A549 (cell line): ENCODE data around the gene ADGRL3. TPM values are rescaled to one million over a fixed set of nuclear protein-coding genes. Genes with fewer than 3 reads are reported as not detected.

Source experiments
- ATAC-seq, 2 experiments: fragments of 200-7000 bp in 1 of 2; fragments of >200 bp in 1 of 2; cut with Nextera tagmentation in 1 of 2; cut with Tn5 transposase in 1 of 2; 3 replicates each; pipeline versions ENCODE4 v1.8.0 to v1.9.1; 2018 to 2020; ENCODE audit warnings: mild to moderate bottlenecking in 1 of 2, moderate library complexity in 1 of 2
- CTCF ChIA-PET: fragments of 300-600 bp; sonication (Branson Sonifier 250); formaldehyde crosslinking; extraction: SDS; loops from one replicate; lab custom pipeline; 2021; ENCODE audit warnings: antibody characterized with exemption, inconsistent platforms; lab: Yijun Ruan, JAX
- POLR2A ChIA-PET: fragments of 350-600 bp; formaldehyde crosslinking; extraction: SDS; loops from one replicate; lab custom pipeline; 2021; ENCODE audit warnings: antibody characterized with exemption, inconsistent platforms; lab: Yijun Ruan, JAX
- DNase-seq, 2 experiments: peaks; one replicate each; pipeline versions ENCODE4 v3.0.0 to v3.0.0-alpha.2; 2011 to 2016; ENCODE audit warnings: low read depth in 1 of 2, low spot score in 1 of 2
- FAIRE-seq: peaks from 2 replicates; lab custom pipeline; 2011; peaks lifted over from hg19 to GRCh38; lab: Jason Lieb, UNC
- H3K27ac ChIP-seq, 2 experiments: fragments of >200 bp; sonication (Bioruptor Twin); formaldehyde crosslinking; 3 replicates each; pipeline ENCODE4 v1.5.1; 2016 to 2017
- H3K4me1 ChIP-seq: fragments of >200 bp; sonication (Bioruptor Twin); formaldehyde crosslinking; 3 replicates; pipeline ENCODE4 v1.6.1; 2016
- H3K4me2 ChIP-seq: fragments of >200 bp; sonication (Bioruptor Twin); formaldehyde crosslinking; 3 replicates; pipeline ENCODE4 v1.6.1; 2016
- H3K4me3 ChIP-seq: fragments of >200 bp; sonication (Bioruptor Twin); formaldehyde crosslinking; 3 replicates; pipeline ENCODE4 v1.5.1; 2016
- H3K9me3 ChIP-seq: fragments of >200 bp; sonication (Bioruptor Twin); formaldehyde crosslinking; 3 replicates; pipeline ENCODE4 v1.6.1; 2016
- BHLHE40 ChIP-seq: IDR thresholded peaks from 2 replicates; pipeline ENCODE4 v1.6.1; 2012; ENCODE audit warnings: low read depth, low read length, inconsistent platforms
- CEBPB ChIP-seq, 2 experiments: fragments of >200 bp in 1 of 2; sonication (Bioruptor Twin) in 1 of 2; formaldehyde crosslinking in 1 of 2; IDR thresholded peaks; 2 replicates each; pipeline ENCODE4 v1.6.1; 2012 to 2016
- EP300 ChIP-seq, 2 experiments: fragments of >200 bp; sonication (Bioruptor Twin); formaldehyde crosslinking; IDR thresholded peaks; 2 replicates in 1 of 2; 3 replicates in 1 of 2; pipeline ENCODE4 v1.6.1; 2016 to 2017
- ESRRA ChIP-seq: fragments of 150-350 bp; IDR thresholded peaks from 2 replicates; pipeline ENCODE4 v1.6.1; 2014; ENCODE audit warnings: mild to moderate bottlenecking, low read length, borderline replicate concordance
- FOSB ChIP-seq: fragments of 250-450 bp; sonication (Bioruptor Pico); IDR thresholded peaks from 2 replicates; pipeline ENCODE4 v1.5.0; 2020; ENCODE audit warnings: mild to moderate bottlenecking, moderate library complexity
- FOSL2 ChIP-seq, 2 experiments: fragments of 450-650 bp in 1 of 2; fragments of >200 bp in 1 of 2; sonication (Bioruptor Twin) in 1 of 2; formaldehyde crosslinking; IDR thresholded peaks; 2 replicates each; pipeline versions ENCODE4 v1.5.0 to v1.6.1; 2016 to 2020; ENCODE audit warnings: mild to moderate bottlenecking in 1 of 2, moderate library complexity in 1 of 2
- FOXS1 ChIP-seq: fragments of 250-450 bp; sonication (Bioruptor Pico); IDR thresholded peaks from 2 replicates; pipeline ENCODE4 v1.5.0; 2020; ENCODE audit warnings: mild to moderate bottlenecking, moderate library complexity
- HOXB13 ChIP-seq: fragments of 250-450 bp; sonication (Bioruptor Pico); IDR thresholded peaks from 2 replicates; pipeline ENCODE4 v1.5.0; 2020; ENCODE audit warnings: low read depth, mild to moderate bottlenecking, moderate library complexity
- HOXB5 ChIP-seq: fragments of 250-450 bp; sonication (Bioruptor Pico); IDR thresholded peaks from 2 replicates; pipeline ENCODE4 v1.5.0; 2020; ENCODE audit warnings: mild to moderate bottlenecking, moderate library complexity
- KDM1A ChIP-seq: fragments of 200-600 bp; sonication (generic); IDR thresholded peaks from 2 replicates; pipeline ENCODE4 v1.6.1; 2016; ENCODE audit warnings: low read depth, mild to moderate bottlenecking
- MAFK ChIP-seq: fragments of 450-650 bp; IDR thresholded peaks from 2 replicates; pipeline ENCODE4 v1.6.1; 2014; ENCODE audit not compliant: partially characterized antibody
- MAZ ChIP-seq: fragments of 150-350 bp; IDR thresholded peaks from 2 replicates; pipeline ENCODE4 v1.6.1; 2014; ENCODE audit warnings: antibody characterized with exemption, low read depth, low read length, borderline replicate concordance
- MYC ChIP-seq: IDR thresholded peaks from 2 replicates; pipeline ENCODE4 v1.6.1; 2012; ENCODE audit warnings: mild to moderate bottlenecking, inconsistent platforms, low read length, improper control_type of control experiment, borderline replicate concordance
- NPAS2 ChIP-seq: fragments of 250-450 bp; sonication (Bioruptor Pico); IDR thresholded peaks from 2 replicates; pipeline ENCODE4 v1.8.0; 2022; ENCODE audit warnings: mild to moderate bottlenecking, moderate library complexity, borderline replicate concordance
- POLR2AphosphoS2 ChIP-seq: conservative IDR thresholded peaks from 2 replicates; pipeline ENCODE4 v1.6.1; 2012; ENCODE audit warnings: low read length, improper control_type of control experiment, inconsistent platforms
- RAD21 ChIP-seq, 2 experiments: fragments of >200 bp in 1 of 2; sonication (Bioruptor Twin) in 1 of 2; formaldehyde crosslinking in 1 of 2; IDR thresholded peaks in 1 of 2; conservative IDR thresholded peaks in 1 of 2; 2 replicates in 1 of 2; 3 replicates in 1 of 2; pipeline ENCODE4 v1.6.1; 2012 to 2018; ENCODE audit warnings: inconsistent platforms in 1 of 2
- RFX5 ChIP-seq: fragments of 450-650 bp; IDR thresholded peaks from 2 replicates; pipeline ENCODE4 v1.7.1; 2014; ENCODE audit warnings: antibody characterized with exemption, mild to moderate bottlenecking, moderate library complexity
- RNF2 ChIP-seq: fragments of 200-600 bp; sonication (generic); IDR thresholded peaks from 2 replicates; pipeline ENCODE4 v1.6.1; 2016; ENCODE audit warnings: low read depth, mild to moderate bottlenecking, antibody characterized with exemption, moderate library complexity, borderline replicate concordance
- SREBF2 ChIP-seq: fragments of 450-650 bp; IDR thresholded peaks from 2 replicates; pipeline ENCODE4 v1.6.1; 2014; ENCODE audit warnings: mild to moderate bottlenecking, moderate library complexity
- TP53 ChIP-seq: fragments of 250-450 bp; sonication (Bioruptor Pico); IDR thresholded peaks from 2 replicates; pipeline ENCODE4 v1.5.0; 2021; ENCODE audit warnings: mild to moderate bottlenecking, moderate library complexity
- ZC3H11A ChIP-seq: fragments of 450-650 bp; IDR thresholded peaks from 2 replicates; pipeline ENCODE4 v1.6.1; 2014; ENCODE audit warnings: antibody characterized with exemption, mild to moderate bottlenecking
- ZNF302 ChIP-seq: fragments of 250-450 bp; sonication (Bioruptor Pico); IDR thresholded peaks from 2 replicates; pipeline ENCODE4 v1.9.0; 2021; ENCODE audit warnings: inconsistent platforms, mild to moderate bottlenecking, moderate library complexity
- WGBS: methylation state at CpG from one replicate; pipeline ENCODE4 v1.1.6; 2017; ENCODE audit errors: missing lambda C conversion rate; 5-methylcytosine and 5-hydroxymethylcytosine counted together
- polyA plus RNA-seq, 4 experiments: library from polyadenylated mRNA; depleted of rRNA in 3 of 4; stranded (reverse); fragments of >200 nt; fragmentation: RNase III in 1 of 4; extraction: RNeasy Plus Mini Kit Qiagen cat#74134 plus additional on column Dnase treatment in 1 of 4; gene quantifications; 2 replicates in 3 of 4; 3 replicates in 1 of 4; pipeline ENCODE4 v1.2.3, GENCODE V29; 2011 to 2017
- TF ChIP-seq, protein P1 (sequence below): fragments of 150-350 bp; IDR thresholded peaks from 2 replicates; pipeline ENCODE4 v1.6.1; 2014; ENCODE audit warnings: low read depth, mild to moderate bottlenecking, low read length
- TF ChIP-seq, protein P2 (sequence below): fragments of >200 bp; sonication (Bioruptor Twin); formaldehyde crosslinking; IDR thresholded peaks from 3 replicates; pipeline ENCODE4 v1.6.1; 2016
- TF ChIP-seq, protein P3 (sequence below): fragments of 250-450 bp; sonication (Bioruptor Pico); IDR thresholded peaks from 2 replicates; pipeline ENCODE4 v1.5.0; 2021; ENCODE audit warnings: mild to moderate bottlenecking, moderate library complexity, borderline replicate concordance
- TF ChIP-seq, protein P4 (sequence below): IDR thresholded peaks from 2 replicates; pipeline ENCODE4 v1.6.1; 2012

The ADGRL3 gene
- polyA plus RNA-seq, 2 of the 4 experiments (the other 2 are of a cell fraction) = 0.05 to 0.12 TPM

DNA sequence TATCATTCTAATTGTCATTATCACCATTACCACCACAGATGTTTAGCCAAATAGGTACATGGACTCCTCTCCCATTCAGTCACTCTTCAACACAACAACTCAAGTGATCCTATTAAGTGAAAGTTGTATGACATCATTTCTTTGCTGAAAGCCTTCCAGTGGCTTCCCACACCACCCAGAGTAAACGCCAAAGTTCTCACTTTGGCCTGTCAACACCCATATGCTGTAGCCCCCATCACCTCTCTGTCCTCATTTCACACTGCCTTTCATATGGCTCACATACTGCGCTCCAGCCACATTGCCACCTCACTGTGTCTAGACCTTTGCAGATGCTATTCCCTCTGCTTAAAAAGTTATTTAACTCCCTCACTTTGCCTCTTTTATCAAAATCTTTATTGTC is 682.3 kb downstream of the ADGRL3 start:
- no peak overlapping the region for H3K27ac ChIP-seq
- CTCF ChIA-PET = no interaction called here
- no peak for FAIRE-seq
- POLR2A ChIA-PET = no interaction called here
- no peak for TF ChIP-seq FOSL2 (IDR thresholded peaks at IDR 0.05)
- TF ChIP-seq FOSL2 (CRISPR knock-in tag; IDR thresholded peaks at IDR 0.05) = no peak
- no peak for TF ChIP-seq POLR2AphosphoS2
- no peak for TF ChIP-seq RAD21 (conservative IDR thresholded peaks at IDR 0.05 in 1 of 2, IDR thresholded peaks at IDR 0.05 in 1 of 2)
- no peak for TF ChIP-seq BHLHE40
- TF ChIP-seq, protein P1, sequence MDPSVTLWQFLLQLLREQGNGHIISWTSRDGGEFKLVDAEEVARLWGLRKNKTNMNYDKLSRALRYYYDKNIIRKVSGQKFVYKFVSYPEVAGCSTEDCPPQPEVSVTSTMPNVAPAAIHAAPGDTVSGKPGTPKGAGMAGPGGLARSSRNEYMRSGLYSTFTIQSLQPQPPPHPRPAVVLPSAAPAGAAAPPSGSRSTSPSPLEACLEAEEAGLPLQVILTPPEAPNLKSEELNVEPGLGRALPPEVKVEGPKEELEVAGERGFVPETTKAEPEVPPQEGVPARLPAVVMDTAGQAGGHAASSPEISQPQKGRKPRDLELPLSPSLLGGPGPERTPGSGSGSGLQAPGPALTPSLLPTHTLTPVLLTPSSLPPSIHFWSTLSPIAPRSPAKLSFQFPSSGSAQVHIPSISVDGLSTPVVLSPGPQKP = no peak
- TF ChIP-seq KDM1A = no peak
- TF ChIP-seq, protein P2, sequence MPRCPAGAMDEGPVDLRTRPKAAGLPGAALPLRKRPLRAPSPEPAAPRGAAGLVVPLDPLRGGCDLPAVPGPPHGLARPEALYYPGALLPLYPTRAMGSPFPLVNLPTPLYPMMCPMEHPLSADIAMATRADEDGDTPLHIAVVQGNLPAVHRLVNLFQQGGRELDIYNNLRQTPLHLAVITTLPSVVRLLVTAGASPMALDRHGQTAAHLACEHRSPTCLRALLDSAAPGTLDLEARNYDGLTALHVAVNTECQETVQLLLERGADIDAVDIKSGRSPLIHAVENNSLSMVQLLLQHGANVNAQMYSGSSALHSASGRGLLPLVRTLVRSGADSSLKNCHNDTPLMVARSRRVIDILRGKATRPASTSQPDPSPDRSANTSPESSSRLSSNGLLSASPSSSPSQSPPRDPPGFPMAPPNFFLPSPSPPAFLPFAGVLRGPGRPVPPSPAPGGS = no peak
- no peak for TF ChIP-seq NPAS2 (CRISPR knock-in tag)
- TF ChIP-seq, protein P3, sequence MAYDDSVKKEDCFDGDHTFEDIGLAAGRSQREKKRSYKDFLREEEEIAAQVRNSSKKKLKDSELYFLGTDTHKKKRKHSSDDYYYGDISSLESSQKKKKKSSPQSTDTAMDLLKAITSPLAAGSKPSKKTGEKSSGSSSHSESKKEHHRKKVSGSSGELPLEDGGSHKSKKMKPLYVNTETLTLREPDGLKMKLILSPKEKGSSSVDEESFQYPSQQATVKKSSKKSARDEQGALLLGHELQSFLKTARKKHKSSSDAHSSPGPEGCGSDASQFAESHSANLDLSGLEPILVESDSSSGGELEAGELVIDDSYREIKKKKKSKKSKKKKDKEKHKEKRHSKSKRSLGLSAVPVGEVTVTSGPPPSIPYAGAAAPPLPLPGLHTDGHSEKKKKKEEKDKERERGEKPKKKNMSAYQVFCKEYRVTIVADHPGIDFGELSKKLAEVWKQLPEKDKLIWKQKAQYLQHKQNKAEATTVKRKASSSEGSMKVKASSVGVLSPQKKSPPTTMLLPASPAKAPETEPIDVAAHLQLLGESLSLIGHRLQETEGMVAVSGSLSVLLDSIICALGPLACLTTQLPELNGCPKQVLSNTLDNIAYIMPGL = no peak
- no peak for TF ChIP-seq HOXB13 (CRISPR knock-in tag)
- no peak for TF ChIP-seq SREBF2
- TF ChIP-seq MAFK = no peak
- no peak for TF ChIP-seq TP53 (CRISPR knock-in tag)
- no peak for TF ChIP-seq ZNF302 (CRISPR knock-in tag)
- TF ChIP-seq MAZ = no peak
- TF ChIP-seq RFX5 = no peak
- no peak for TF ChIP-seq EP300 (IDR thresholded peaks at IDR 0.05)
- no peak for TF ChIP-seq FOSB (CRISPR knock-in tag)
- TF ChIP-seq, protein P4, sequence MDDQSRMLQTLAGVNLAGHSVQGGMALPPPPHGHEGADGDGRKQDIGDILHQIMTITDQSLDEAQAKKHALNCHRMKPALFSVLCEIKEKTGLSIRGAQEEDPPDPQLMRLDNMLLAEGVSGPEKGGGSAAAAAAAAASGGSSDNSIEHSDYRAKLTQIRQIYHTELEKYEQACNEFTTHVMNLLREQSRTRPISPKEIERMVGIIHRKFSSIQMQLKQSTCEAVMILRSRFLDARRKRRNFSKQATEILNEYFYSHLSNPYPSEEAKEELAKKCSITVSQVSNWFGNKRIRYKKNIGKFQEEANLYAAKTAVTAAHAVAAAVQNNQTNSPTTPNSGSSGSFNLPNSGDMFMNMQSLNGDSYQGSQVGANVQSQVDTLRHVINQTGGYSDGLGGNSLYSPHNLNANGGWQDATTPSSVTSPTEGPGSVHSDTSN = no peak
- TF ChIP-seq RNF2 = no peak
- TF ChIP-seq, all 56 proteins: peak for 0
- Histone ChIP-seq H3K4me1 (no peaks in the 10 kb centered on the region), H3K4me2 (no peak overlapping the region), H3K9me3 (no peaks in the 10 kb centered on the region), H3K4me3 (no peak overlapping the region)
- DNase-seq = no peak
- WGBS = 8% methylated on average over 2 of the region's 2 CpGs
- no peak for ATAC-seq

DNA sequence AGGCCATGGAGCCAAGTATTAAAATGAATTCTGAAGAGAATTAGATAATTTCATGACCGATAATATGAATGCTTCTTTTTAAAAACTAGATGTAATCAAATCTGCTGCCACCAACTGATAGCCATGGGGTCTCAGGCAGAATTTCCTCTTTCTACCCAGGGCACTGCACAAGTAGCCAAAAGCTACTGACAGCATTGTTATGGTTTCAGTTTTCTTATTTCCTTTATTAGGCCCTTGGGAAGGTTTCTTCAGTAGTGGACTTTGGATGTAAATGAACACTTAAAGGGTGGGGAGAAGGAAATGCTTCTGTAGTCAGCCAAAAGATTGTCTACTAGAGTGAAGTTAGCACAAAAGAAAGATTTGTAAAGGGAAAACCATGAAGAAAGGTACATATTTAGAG is 686.0 kb downstream of the ADGRL3 start:
- Histone ChIP-seq H3K9me3 (no peaks in the 10 kb centered on the region), H3K4me3 (no peak overlapping the region), H3K27ac (no peak overlapping the region), H3K4me2 (no peak overlapping the region), H3K4me1 (no peaks in the 10 kb centered on the region)
- WGBS = 8% methylated on average over 1 of the region's 1 CpG
- FAIRE-seq (no peak), DNase-seq (no peak), ATAC-seq (no peak)
- ChIA-PET CTCF (no interaction called here), POLR2A (no interaction called here)
- TF ChIP-seq CEBPB (IDR thresholded peaks at IDR 0.05) (no peak), NPAS2 (CRISPR knock-in tag) (no peak), HOXB5 (no peak), MYC (no peak), FOXS1 (CRISPR knock-in tag) (no peak), ZC3H11A (no peak), ESRRA (no peak)
- TF ChIP-seq, all 56 proteins: peak for 0
